GM12878 (cell line): ENCODE measurements around the gene CCDC15.

Experiments used
- MXI1 ChIP-seq: fragments of 150-350 bp; IDR thresholded peaks from 2 replicates; pipeline ENCODE4 v1.6.1; 2011; ENCODE audit warnings: low read depth, mild to moderate bottlenecking, inconsistent platforms, low read length, improper control_type of control experiment
- MYC ChIP-seq: IDR thresholded peaks from 2 replicates; pipeline ENCODE4 v1.6.1; 2011; ENCODE audit warnings: mild to moderate bottlenecking, low read length, moderate library complexity, inconsistent platforms; ENCODE audit not compliant: insufficient read depth, insufficient replicate concordance, insufficient read length, severe bottlenecking
- POLR2AphosphoS5 ChIP-seq: IDR thresholded peaks from 2 replicates; pipeline ENCODE4 v1.6.1; 2011; ENCODE audit warnings: mild to moderate bottlenecking, low read length, inconsistent platforms
- TF ChIP-seq, protein P1 (sequence below), 3 experiments: IDR thresholded peaks in 2 of 3; conservative IDR thresholded peaks in 1 of 3; 2 replicates each; pipeline ENCODE4 v1.5.1; 2011; ENCODE audit warnings: low read depth in 3 of 3, low read length in 3 of 3, mild to moderate bottlenecking in 3 of 3, control low read depth in 2 of 3, moderate library complexity in 2 of 3, inconsistent platforms in 1 of 3, mixed read lengths in 1 of 3; ENCODE audit not compliant: control insufficient read depth in 2 of 3, insufficient read depth in 1 of 3; ENCODE audit errors: extremely low read depth in 1 of 3
- TF ChIP-seq, protein P2 (sequence below): IDR thresholded peaks from 2 replicates; pipeline ENCODE4 v1.6.1; 2011; ENCODE audit warnings: mild to moderate bottlenecking, low read depth, low read length, moderate library complexity; ENCODE audit not compliant: insufficient replicate concordance

GRCh38 chr11:125072961-125073590 is 119.1 kb downstream of the CCDC15 start:
- TF ChIP-seq MYC (no peak), MXI1 (no peak), POLR2AphosphoS5 (no peak)
- TF ChIP-seq, protein P1, sequence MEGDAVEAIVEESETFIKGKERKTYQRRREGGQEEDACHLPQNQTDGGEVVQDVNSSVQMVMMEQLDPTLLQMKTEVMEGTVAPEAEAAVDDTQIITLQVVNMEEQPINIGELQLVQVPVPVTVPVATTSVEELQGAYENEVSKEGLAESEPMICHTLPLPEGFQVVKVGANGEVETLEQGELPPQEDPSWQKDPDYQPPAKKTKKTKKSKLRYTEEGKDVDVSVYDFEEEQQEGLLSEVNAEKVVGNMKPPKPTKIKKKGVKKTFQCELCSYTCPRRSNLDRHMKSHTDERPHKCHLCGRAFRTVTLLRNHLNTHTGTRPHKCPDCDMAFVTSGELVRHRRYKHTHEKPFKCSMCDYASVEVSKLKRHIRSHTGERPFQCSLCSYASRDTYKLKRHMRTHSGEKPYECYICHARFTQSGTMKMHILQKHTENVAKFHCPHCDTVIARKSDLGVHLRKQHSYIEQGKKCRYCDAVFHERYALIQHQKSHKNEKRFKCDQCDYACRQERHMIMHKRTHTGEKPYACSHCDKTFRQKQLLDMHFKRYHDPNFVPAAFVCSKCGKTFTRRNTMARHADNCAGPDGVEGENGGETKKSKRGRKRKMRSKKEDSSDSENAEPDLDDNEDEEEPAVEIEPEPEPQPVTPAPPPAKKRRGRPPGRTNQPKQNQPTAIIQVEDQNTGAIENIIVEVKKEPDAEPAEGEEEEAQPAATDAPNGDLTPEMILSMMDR (IDR thresholded peaks at IDR 0.05 in 2 of 3, conservative IDR thresholded peaks at IDR 0.05 in 1 of 3; ENCODE audit: control insufficient read depth in 2 of 3, extremely low read depth in 1 of 3, insufficient read depth in 1 of 3, low read depth in 3 of 3, low read length in 3 of 3), result no peak
- TF ChIP-seq, protein P2, sequence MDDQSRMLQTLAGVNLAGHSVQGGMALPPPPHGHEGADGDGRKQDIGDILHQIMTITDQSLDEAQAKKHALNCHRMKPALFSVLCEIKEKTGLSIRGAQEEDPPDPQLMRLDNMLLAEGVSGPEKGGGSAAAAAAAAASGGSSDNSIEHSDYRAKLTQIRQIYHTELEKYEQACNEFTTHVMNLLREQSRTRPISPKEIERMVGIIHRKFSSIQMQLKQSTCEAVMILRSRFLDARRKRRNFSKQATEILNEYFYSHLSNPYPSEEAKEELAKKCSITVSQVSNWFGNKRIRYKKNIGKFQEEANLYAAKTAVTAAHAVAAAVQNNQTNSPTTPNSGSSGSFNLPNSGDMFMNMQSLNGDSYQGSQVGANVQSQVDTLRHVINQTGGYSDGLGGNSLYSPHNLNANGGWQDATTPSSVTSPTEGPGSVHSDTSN, result no peak
